Activated CD4-positive, alpha-beta T cell treated with anti-CD3 and anti-CD28 coated beads, Interleukin-2, amount 50 U/mL, for 16 hours (primary cell): Measurements from ENCODE around the gene EMP2.
"Not testable (repeated sequence)": the region's sequence is repeated elsewhere in the genome, so short reads cannot be mapped to it uniquely, and the experiment has no call there.

Experiments
- DNase-seq: peaks from one replicate; pipeline ENCODE4 v3.0.0-alpha.2; 2020

EMP2 gene

DNA sequence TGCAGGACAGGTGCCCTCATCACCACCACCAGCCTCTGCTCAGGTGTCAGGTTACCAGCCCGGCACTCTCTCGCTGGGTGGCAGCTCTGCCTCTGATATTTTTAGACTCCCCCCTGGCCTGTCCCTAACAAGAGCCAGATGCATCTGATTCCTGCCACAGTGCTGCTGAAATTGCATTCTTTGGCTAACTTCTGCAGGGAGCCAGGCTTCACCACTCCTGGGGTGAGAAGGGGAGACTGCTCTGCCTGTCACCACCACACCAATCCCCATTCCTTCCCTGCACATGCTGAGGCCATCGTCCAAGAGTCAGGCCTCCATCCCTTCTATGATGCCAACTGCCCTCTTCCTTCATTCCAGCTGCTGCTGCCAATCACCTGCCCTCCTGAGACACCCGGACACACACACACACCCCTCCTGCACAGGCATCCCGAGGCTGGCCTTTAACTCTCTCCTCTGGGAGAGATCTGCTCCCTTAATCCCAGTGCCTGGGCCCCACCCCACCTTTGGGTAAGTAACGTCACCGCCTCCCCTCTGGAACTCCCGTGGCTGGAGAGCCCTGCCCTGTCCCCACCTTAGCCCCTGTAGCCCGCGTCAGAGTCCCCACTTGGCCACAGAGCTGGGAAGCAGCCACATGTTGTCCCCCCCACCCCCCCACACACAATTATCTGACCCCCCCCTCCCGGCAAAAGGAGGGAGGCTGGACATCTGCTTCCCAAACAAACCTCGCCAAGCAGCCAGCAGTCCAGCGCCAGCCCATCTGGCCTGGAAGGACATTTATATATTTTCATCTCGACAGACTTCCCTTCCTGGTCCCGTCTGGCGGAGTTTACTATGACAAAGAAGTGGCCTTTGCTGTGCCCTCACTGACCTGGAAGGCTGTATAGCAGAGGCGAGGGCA lies 2.8 kb downstream of the EMP2 start:
- DNase-seq, result no peak

DNA sequence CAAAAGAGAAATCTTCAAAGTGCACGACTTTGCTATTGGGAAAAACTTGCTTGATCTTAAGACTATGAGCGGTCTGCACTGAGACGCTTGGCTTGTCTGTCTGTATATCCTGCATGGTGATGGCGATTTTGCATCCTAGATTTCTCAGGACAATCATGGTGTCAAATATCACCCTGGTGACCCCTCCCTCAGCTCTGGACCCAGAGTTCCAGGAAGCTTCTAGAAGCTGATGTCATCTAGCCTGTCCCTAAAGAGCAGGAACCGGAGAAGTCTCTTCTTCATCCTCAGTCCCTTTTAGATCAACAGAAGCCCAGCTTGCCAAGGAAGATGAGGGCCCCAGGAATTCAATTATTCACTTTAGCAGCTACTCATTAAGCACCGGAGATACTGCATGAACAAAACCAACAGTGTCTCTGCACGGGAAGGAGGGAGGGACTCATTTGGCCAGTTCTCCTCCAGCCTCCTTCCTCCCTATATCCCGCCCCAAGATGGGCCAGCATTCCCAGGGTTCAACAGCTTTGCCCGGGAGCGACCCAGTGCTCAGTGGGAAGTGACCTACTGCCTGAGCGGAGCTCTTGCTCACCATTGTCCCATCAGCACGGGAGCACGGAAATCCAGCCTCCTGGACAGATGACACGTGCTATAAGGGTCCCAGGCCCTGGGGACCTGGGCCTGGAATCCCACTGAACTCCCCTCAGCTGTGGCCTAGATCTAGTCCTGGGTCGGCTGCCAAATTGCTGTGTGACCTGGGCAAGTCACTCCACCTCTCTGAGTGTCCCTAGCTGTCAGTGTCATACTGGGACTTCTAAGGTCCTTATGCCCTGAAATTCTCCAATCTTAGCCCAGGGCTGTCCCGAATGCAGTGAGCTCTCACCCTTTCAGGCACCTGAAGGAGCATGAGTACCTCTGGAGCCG lies 3.8 kb downstream of the EMP2 start:
- DNase-seq, result no peak

DNA sequence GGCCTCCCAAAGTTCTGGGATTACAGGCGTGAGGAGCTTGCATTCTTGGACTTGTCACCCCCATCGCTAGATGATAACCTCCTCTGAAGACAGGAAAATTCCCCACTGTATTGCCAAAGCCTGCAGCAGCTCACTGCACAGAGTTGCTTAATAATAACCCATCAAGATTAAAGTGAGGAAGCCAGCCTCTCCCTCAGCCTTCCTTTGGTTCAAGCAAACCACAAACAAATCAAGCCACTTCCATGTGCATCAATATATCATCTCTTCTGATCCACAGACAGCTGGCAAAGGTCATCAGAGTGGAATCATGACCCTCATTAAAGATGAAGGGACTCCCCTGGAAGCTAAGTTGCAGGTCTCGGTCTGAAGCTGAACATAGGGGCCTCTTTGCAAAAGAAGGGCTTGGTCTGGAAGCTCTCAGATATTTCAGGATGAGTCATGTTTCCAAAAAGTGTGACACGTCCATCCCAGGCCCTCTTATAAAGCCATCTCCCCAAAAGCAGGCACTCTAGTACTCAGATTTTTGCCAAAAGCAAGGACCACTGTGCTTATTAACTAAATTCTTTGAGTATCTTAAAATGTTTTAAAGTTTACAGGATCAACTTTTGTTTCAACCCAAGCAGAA lies 4.8 kb downstream of the EMP2 start:
- no peak for DNase-seq

DNA sequence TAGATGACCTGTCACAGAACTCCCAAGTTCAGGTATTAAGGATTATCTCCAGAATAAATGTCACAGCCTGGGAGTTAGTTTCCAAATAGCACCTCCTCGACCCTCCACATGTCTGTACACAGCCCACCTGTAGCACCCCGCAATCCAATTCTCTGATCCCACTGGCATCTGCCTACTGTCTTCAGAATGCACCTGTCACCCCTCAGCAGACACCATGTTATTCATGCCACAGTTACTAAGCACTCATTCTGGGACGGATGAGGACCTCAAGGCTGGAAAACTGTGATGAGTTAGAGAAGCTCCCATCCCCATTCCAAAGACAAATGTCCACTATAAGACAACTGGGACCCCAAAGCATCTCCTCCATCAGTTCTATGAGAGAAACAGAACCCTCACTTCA lies 7.8 kb downstream of the EMP2 start:
- DNase-seq, result no peak

DNA sequence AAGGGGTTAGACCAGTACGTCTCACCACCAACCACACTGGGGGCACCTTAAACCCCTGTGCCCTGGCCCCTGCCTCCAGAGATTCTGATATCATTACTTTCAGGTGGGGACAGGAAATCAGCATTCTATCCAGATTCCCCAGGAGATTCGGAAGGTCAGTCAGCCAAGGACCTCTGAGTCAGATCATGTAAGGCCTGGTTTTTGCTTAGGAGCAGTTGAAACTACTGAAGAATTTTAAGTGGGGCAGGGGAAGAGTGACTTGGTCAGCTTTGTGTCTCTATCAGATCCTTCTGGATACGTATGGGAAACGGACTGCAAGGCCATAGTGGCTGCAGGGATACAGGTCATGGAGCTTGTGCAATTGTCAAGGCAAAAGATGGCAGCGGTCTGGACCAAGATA lies 9.0 kb downstream of the EMP2 start:
- no peak for DNase-seq

DNA sequence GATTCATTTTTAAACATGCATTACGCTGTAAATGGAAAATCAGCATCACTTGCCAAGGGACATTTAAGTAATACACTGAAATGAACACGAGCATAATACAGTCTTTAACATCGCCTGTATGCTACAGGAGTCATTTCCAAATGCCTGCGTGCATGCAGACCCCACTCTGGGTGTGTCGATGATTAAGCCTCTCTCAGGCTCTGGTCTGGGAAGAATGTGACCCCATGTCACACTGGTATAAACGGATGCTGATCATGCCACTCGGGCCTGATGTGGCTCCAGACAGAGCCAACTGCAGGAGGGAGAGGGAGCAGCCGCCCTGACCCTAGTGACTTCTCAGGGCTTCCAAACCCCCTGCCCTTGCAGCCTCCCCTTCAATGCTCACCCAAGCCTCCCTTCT lies 10.8 kb downstream of the EMP2 start:
- DNase-seq, result no peak

DNA sequence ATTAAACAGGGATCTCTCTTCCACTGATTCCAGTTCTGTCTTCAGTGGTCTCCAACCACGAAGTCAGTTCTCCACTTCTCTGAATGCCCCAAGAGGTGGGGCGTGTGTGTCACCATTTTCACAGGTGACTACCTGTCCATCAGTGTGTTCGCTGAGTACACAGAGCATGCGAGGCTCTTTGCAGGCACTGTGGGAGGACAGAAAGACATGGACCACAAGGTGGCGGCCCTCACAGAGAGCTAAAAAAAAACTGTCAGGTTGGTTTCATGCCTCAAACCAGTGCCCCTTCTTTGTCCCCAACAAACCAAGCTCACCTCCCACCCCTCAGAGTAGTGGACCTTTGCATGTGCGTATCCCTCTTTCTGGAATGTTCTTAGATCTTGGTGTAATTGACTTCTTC lies 13.8 kb downstream of the EMP2 start:
- DNase-seq, result no peak

DNA sequence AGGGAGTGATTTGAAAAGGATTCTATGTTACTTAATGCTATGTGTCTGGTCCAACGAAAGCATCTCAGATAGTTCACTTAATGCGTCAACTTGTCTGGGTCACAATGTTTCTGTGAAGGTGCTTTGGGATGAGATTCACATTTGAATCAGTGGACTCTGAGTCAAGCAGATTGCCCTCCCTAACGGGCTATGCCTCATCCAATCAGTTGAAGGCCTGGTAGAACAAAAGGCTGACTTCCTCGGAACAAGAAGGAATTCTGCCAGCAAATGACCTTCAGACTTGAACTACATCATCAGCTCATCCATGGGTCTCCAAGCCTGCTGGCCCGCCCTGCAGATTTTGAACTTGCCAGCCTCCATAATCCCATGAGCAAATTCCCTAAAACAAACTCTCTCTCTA lies 15.2 kb downstream of the EMP2 start:
- no peak for DNase-seq

DNA sequence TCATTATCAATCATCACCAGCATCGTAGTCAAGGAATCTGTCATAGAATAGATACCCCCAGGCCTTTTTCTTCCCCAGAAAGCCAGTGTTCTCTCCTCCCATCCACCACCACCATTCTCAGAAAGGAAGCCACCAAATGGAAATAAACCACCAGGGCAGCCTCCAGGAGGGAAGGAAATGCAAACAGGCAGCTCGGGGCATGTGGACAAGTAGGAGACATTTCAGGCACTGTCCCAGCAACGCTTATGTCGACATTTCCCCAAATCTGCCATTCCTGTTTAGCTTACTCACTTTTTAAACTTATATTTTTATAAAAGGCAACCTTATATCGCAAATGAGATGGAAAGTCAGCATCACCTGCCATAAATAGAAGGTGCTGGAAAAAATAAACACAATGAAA lies 15.8 kb downstream of the EMP2 start:
- DNase-seq, result no peak

DNA sequence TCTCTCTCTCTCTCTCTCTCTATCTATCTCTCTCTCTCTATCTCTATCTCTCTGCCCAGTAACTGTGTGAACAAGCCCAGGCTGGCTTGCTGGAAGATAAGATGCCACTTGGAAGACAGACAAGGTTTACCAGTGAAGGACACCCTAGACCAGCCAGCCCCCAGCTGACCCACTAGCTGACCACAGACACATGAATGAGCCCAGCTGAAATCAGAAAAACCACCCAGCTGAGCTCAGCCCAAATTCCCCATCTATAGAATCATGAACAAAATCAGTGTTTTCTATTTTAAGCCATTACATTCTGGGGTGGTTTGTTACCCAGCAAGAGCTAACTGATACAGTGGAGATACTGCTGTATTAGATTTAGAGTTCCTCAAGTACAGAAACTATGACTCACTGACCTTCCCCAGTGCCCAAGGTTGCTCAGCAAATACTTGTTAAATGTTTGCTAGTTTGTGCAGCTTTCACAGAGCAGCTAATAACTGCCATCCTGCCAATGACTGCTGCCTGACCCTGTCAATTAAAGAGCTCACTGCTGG lies 18.0 kb downstream of the EMP2 start:
- no peak for DNase-seq

DNA sequence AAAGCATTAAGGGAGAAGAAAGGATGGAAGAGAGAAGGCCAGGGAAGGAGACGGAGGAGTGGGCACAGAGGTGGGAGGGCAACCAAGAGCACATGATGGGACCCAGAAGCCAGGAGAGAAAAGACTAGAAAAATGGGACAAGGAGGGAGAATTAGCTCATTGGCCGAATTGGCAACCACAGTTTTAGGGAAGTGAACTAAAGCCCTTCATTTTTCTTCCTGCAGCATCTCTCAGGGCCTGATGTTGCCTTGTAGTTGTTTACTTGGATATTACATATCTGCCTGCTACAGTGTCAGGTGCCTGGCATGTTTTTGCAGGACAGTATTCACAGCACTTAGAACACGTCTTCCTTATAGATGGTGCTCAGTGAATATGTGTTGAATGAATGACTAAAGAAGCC lies 19.0 kb downstream of the EMP2 start:
- no peak for DNase-seq

DNA sequence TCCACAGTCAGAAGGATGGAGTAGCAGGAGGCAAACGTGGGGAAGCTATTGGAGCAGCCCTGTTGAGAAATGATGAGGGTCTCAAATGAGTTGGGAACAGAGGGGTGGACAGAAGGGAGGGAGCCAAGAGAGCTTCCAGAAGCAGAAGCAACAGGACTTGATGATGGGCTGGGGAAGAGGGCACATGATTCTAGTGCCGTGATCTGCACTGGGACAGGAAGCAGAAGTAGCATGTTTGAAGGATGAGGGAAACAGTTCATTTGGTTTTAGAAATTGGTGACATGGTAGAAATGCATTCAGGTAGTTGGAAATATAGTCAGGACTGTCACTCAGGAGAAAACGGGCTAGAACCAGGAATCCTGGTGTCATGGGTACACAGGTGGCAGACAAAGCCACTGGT lies 19.4 kb downstream of the EMP2 start:
- no peak for DNase-seq

DNA sequence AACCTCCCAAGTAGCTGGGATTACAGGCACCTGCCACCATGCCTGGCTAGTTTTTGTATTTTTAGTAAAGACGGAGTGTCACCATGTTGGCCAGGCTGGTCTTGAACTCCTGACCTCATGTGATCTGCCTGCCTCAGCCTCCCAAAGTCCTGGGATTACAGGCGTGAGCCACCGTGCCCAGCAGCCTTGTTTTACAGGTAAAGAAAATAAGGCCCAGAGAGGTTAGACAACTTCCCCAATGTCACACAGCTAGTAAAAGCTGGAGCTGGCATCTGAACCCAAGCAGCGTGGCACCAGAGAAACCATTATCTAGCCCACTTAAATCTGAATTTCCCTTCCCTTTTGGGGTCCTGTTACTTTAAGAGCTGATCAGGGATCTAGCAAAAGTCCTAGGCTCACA lies 20.6 kb downstream of the EMP2 start:
- not testable (repeated sequence) for DNase-seq

DNA sequence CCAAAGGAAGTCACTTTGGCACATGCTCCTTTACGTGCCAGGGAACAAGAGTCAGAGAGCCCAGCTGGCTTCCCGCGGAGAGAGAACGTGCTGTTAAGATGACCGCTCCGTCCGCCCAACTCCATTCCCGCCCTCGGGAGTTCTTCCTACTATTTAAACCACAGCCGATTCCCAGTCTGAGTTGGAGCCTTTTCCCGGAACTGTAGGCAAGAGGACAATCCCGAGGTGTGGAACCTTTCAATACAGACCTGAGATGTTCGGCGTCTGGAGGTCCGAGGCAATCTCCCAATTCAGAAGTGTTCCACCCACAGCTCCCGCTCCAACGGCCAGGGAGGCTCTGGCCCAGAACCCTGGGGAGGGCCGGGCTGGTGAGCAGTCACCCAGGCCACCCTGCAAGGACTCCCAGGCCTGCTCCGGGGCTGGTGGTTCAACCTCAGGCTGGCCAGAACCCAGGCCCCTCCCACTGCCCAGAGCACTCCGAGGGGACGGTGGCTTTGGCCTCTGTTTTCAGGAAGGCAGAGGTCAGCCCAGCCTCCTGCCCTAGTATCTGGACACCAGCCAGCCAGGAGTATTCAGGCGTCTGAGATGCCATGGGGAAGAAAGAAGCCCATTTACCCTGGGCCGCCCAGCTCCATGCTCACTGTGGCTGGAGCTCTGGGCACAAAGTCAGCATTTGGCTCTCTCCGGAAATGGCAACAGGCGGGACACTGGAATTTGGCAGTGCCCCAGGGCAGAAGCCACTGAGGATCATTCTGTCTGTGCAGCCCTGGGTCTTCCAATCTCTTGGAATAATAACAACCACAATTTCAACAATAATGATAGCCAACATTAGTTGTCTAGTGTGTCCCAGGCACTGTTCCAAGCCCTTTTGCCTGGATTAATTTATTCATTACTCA lies 21.4 kb downstream of the EMP2 start:
- no peak for DNase-seq

DNA sequence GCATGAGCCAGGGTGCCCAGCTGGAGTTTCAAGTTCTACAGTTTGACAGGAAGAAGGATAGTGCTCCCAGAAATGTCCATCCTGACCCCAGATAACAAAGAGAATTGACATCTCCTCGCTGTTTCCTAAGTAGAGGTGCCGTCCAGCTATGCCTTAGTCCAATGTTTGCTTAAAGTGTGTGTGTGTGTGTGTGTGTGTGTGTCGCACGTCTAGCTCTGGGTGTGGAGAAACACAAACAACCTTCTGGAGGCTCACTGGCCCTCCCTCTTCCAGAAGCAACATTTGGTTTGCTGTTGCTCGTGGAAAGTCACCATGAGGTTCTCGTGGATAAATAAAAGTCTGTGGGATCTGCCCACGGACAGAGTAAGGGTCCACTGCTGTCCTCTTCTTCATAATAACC lies 22.1 kb downstream of the EMP2 start:
- no peak for DNase-seq

DNA sequence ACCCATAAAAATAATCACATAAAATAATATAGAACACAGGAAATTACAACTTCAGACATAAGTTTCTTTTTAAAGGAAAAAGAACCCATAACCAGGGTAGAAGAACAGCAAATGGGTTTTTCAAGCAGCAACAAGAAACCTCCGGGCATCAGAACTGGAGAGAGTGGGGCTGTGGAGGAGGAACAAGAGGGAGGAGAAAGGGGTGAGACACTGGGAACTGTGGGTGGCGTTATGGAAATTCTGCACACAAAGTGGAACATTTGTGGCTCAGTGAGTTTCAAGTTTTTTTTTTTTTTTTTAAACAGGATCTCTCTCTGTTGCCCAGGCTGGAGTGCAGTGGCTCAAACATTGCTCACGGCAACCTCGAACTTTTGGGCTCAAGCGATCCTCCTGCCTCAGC lies 22.6 kb downstream of the EMP2 start:
- no peak for DNase-seq

DNA sequence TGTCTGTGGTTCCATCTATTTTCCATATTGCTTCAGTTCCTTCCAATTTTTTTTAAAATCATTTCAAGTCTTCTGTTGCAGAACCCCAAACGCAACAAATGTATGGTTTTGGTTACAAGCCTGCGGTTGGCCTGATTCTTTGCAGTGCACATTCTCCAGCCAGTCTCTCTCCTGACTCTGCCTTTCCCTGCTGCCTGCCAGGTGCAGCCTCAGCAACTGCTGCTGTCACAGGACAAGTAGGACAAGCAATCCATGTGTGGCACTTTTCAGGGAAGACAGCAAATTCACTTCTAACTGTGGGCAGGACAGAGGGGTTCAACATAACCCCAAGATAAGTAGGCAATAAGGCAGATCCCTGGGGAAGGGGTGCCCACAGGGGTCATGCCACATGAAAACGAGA lies 24.2 kb downstream of the EMP2 start:
- DNase-seq, result no peak

DNA sequence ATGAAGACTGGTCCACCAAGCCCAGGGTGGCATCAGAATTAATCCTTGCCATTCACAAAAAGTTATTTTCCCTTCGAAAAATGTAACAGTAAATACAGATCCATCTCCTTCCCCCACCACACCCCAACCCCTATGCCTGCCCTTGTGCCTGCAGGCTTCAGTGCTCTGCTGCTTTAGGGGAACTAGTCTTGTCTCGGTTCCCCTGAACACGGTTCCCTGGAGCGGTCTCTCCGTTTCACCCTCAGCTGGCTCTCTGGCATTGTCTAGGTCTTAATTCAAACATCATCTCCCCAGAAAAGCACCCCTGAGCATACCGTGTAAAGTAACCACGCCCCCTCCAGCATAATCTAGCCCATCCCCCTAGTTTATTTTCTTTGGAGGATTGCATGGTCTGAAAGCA lies 25.8 kb downstream of the EMP2 start:
- no peak for DNase-seq

DNA sequence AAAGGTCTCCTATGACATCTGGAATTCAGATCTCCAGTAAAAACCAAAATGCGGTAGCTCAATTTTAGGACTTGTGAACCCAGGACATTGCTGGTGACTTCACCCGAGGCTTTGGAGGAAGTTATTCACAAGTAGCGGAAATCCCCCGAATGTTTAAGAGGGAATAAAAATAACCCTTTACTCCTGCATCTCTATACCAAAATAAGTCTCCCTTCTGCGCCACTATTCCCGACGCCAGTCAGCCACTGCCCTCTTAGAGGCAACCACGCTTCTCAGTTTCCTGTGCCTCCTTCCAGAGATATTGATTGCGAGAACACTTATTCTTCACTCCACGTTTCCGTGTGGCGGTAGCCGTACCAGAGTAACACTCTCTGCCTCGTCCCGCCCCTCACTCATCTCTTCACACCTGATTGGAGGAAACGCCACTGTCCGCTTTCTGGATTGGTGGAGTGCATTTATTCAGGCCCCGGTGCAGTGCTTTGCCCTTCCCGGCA lies 27.4 kb downstream of the EMP2 start:
- peak; percentile 57 for DNase-seq

DNA sequence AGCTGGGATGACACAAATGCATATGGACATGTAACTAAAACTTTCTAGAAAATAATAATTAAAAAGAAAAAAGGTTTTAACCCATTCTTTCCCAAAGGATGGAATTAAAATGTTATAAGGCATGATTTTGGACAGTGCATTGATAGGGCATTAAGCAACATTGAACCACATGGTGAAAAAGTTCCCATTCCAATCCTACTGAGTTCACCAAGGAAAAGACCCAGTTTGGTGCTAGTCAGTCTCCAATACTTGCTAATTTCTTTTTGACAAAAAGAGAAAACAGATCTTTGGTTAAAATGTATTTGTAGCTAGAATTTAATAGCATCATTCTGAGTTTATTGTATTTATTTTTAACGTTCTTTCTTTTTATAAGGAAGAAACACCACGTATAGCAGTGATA lies 28.1 kb downstream of the EMP2 start:
- no peak for DNase-seq

DNA sequence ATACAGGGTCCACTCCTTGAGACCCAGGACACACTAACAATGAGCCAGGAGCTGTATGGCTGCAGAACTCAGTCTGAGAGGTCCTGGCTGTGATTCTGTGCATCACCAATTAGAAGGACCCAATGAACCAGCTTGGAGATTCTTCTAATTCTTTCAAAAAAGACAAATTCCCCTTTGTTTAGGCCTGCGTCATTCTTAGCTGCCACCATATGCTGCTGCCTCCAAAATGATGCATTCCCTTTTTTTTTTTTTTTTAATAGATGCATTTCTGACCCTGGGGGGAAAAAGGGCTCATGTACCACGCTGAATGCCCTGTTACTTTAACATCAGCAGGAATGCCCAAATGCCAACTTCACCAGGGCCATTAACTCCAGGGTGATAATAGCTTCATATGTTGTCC lies 28.5 kb downstream of the EMP2 start:
- no peak for DNase-seq

DNA sequence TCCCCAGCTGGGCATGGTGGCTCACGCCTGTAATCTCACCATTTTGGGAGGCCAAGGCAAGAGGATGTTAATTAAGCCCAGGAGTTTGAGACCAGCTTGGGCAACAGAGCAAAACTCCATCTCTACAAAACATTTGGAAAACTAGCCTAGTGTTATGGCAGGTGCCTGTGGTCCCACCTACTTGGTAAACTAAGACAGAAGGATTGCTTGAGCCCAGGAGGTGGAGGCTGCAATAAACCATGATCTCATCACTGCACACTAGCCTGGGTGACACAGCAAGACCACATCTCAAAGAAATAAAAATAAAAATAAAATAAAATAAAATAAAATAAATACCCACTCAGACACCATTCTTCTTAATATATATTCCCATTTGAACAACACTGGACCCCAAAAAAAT lies 32.0 kb downstream of the EMP2 start:
- DNase-seq, result no peak
